GM18498 (cell line): ENCODE measurements around the gene TSR2.
"Not testable (repeated sequence)": the region's sequence is repeated elsewhere in the genome, so short reads cannot be mapped to it uniquely, and the experiment has no call there.

Experiments
- ATAC-seq: cut with Tn5 transposase; IDR thresholded peaks from one replicate; pipeline ENCODE4 v1.9.1; 2021; ENCODE audit warnings: mild to moderate bottlenecking, moderate library complexity; ENCODE audit not compliant: unreplicated experiment

Gene TSR2

GRCh38 chrX:54470054-54470760 is 30.0 kb downstream of the TSR2 start:
- no peak for ATAC-seq

DNA sequence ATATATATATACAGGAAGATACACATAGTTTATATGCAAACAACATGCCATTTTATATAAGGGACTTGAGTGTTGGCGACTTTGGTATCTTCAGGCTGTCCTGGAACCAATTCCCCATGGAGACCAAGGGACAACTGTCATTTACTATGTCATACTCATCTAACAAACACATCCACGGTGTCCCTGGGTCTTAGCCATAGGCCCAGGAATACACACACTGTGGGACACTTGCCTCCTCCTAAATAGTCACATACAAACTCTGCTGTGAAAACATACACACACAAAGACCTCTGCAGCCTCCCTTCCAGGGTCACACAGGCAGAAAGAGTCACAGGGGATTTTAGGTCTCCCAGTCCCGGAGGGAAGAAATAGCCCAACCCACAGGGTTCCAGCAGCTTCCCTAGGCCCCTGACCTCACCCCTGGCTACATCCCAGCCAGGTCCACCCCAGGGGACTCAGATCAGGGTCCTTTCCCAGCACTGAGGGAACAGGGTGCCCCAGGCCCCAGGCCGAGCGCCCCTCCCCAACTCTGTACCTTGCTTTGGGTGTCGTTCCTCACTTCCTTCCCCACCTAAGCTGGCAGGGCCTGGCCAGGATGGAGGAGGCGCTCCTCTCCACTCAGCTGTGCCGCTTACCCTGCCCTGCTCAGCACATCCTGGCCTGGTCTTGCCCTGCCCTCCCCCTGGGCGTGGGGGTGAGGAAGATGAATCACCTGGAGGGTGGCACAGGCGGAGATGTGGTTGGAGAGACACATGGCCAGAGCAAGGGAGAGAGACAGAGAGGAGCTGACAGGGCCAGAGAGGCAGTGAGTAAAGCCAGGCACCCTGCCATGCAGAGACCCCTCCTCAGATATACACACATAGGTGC is 34.0 kb downstream of the TSR2 start:
- no peak for ATAC-seq

GRCh38 chrX:54479136-54480111 is 39.2 kb downstream of the TSR2 start:
- ATAC-seq: no peak

DNA sequence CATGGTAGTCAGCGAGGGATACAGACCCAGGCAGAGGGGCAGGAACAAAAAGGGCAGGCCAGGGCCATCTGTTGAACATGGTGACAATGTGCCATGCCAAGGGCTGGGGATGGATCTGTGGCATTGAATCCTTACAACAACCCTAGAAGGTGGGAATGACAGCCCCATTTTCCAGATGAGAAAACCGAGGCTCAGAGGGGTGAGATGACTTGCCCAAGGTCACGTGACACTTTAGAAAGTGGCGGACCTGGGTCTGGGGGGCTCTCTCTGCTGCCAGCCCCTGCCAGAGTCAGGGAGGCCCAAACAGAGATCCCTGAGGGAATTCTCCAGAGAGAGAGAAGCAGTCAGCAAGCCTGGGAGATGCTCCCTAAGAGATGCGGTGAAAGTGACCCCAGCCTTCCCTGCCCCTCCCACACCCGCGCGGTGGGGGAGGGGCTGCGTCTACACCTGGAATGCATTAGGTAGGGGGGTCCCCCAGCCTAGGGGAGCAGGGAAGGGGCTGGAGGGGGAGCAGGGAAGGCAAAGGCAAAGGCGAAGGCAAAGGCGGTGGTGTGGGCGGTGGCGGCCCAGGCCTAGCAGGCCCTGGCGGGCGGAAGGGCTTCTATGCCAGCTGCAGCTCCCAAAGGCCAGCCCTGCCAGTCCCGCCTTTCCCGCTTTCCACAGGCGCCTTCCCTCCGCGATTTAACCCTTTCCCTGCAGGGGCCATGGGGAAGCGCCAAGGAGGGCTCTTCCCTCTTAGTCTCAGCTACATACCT is 42.8 kb downstream of the TSR2 start:
- ATAC-seq: no peak

- no peak for ATAC-seq
Observed at GRCh38 chrX:54483946-54484345, 43.7 kb downstream of the TSR2 start.

DNA sequence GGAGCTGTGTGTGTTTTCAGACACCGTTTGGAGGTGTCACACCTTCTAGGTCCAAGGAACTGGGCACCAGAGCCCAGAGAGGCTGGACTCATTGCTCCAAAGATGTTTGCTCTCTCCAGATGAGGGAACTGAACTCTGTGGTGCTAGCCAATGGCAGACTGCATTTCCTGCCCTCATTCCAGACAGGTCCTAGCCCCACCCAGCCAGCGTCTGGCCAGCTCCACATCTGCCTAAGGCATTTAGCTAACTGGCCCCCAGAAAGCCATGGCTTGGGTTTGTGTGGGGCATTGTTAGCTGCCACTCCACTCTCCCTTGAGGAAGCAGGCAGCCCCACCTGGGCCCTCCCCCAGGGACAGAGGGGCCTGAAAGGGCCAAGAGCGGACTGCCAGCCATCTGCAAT is 44.5 kb downstream of the TSR2 start:
- ATAC-seq: no peak

DNA sequence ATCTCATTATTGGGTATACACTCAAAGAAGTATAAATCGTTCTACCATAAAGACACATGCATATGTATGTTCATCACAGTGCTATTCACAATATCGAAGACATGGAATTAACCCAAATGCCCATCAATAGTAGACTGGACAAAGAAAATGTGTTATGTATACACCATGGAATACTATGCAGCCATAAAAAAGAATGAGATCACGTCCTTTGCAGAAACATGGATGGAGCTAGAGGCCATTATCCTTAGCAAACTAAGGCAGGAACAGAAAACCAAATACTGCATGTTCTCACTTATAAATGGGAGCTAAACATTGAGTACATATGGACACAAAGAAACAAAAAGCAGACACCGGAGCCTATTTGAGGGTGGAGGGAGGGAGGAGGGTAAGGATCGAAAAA is 49.6 kb downstream of the TSR2 start:
- not testable (repeated sequence) for ATAC-seq

DNA sequence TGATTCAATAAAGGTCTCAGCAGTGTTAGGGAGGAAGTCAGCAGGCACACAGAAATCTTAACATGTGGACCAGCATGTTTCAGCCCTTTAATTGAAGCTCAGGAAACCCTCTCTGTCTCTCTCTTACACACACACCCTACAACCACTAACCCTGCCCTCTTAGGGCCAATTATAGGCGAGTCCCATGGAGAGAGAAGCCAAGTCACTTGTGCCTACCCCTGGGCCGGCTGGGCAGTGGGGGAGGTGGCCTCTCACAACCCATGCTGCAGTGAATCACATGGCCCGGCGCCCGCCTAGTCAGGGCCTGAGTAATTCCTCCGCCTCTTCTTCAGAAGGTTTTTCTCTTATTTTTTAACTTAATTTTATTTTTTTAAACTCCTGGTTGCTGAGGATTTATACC is 52.1 kb downstream of the TSR2 start:
- no peak for ATAC-seq

DNA sequence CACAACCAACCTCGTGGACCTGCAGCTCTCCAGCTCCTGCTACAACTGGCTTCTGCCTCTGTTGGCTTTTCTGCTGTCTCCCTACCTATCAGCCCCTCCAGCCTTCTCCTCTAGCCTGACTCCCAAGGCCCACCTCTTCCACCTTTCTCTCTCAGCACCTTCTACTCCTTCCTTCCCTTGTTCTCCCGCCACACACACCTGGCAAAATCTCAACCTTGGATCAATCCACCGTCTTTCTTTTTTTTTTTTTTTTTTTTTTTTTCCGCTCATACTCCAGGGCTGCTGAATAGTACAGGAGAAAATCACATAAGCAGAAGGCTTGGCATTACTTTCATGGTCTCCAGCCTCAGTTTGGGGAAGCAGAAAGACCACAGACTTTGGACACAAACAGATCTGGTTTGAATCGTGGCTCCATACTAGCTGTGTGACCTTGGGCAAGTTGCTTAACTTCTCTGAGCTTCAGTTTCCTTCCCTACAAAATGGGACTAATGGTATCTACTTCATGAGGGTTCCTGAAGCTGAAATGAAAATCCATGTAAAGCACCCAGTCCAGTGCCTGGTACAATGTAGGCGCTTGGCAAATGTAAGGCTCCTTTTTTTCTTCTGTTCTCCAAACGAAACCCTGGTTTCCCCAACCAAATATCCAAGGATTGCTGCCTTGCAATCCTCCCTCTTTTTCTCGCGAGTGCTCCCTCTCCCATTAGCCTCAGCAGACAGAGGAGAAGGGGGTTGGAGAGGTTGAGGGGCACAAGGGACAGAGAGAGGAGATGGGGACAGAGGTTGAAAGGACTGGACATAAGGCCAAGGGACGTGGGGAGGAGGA is 54.2 kb downstream of the TSR2 start:
- no peak for ATAC-seq
